Measurements from ENCODE around the gene ZNF41.

DNA sequence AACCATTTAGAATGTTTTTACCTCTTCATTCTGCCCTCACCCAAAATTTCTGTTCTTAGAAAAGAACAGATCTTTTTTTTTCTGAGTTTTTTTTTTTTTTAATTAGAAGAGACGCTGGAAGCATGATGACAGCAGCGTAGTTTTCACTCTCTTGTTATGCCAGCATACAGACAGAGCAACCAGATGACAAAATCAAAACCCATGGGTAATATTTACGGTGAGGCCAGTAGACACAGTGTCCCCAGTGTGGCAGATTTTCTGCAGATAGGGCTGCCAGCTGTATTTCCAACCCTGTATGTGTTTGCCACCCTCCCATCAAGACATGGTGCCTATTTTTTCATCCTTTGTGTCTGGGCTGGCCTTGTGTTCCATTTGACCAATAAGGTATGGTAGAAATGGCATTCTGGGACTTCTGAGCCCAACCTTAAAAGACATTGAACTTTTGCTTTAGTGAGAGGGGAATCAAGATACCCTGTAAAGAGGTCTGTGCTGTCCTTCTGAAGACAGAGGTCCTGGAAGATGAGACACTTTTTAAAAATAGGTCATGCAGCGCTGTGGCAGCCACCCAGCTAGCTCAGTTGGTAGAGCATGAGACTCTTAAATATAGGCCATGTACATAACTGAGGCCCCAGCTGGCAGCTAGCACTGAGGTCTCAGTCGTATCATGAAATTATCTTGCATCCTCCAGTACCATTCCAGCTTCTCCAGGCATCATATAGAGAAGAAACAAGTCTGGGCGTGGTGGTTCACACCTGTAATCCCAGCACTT is 6.7 kb upstream of the ZNF41 start:
- TF ChIP-seq, protein P1, sequence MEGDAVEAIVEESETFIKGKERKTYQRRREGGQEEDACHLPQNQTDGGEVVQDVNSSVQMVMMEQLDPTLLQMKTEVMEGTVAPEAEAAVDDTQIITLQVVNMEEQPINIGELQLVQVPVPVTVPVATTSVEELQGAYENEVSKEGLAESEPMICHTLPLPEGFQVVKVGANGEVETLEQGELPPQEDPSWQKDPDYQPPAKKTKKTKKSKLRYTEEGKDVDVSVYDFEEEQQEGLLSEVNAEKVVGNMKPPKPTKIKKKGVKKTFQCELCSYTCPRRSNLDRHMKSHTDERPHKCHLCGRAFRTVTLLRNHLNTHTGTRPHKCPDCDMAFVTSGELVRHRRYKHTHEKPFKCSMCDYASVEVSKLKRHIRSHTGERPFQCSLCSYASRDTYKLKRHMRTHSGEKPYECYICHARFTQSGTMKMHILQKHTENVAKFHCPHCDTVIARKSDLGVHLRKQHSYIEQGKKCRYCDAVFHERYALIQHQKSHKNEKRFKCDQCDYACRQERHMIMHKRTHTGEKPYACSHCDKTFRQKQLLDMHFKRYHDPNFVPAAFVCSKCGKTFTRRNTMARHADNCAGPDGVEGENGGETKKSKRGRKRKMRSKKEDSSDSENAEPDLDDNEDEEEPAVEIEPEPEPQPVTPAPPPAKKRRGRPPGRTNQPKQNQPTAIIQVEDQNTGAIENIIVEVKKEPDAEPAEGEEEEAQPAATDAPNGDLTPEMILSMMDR (IDR thresholded peaks at IDR 0.05) = no peak
- TF ChIP-seq POLR2A (IDR thresholded peaks at IDR 0.05) = no peak

Measured in Peyer's patch (tissue), 4 donors.